GM18502 (cell line): ENCODE measurements around the gene SYT3.

ENCODE experiments used
- ATAC-seq: cut with Tn5 transposase; IDR thresholded peaks from one replicate; pipeline ENCODE4 v1.9.1; 2021; ENCODE audit warnings: mild to moderate bottlenecking; ENCODE audit not compliant: unreplicated experiment, poor library complexity

The SYT3 gene, protein sequence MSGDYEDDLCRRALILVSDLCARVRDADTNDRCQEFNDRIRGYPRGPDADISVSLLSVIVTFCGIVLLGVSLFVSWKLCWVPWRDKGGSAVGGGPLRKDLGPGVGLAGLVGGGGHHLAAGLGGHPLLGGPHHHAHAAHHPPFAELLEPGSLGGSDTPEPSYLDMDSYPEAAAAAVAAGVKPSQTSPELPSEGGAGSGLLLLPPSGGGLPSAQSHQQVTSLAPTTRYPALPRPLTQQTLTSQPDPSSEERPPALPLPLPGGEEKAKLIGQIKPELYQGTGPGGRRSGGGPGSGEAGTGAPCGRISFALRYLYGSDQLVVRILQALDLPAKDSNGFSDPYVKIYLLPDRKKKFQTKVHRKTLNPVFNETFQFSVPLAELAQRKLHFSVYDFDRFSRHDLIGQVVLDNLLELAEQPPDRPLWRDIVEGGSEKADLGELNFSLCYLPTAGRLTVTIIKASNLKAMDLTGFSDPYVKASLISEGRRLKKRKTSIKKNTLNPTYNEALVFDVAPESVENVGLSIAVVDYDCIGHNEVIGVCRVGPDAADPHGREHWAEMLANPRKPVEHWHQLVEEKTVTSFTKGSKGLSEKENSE

DNA sequence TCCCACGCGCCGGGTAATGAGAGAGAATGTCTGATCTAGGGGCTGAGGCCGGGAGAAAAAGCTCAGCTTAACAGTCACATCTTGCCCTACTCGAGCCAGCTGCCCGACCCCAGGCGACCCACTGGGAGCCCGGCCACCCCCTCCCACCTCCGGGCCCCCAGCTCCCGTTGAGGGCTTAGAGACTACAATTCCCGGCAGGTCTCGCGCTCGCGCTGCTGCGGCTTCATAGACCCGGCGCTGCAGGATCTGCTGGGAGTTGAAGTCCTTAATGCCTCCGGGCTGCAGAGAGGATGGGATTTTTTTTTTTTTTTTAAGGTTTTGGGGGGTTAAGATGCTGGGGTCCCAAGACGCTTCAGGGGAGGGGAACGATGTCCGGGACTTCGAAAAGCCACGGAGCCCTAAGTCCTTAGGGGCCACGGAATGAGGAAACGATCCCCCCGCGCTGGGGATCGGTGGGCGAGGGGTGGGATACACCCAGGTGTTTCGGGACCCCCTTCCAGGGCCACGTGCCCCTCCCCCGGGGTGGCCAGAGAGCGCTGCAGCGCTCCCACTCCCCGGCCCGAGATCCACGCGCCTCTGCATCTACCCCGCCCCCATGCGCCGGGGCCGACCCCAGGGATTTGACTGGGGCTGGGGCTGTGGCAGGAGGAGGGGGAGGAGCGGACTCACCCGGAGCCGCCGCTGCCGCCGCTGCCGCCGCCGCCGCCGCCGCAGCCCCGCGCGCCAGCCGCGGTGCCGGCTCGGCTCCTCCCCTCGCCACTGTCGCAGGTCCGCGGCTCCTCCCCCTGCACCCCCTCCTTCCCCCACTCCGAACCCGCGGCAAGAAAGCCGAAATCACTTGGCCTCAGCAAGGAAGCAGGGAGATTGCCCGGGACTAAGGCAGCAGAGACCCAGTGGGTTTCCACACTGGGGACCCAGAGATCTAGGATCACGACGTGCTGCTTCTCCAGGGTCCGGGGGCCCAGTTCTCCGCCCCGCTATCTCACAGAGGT is at the start of gene SYT3:
Gene SYT3 (minus strand): TSS at position 761 of the 992 bp plus-strand sequence. CDS start 2,470 bp downstream, outside the sequence.
- ATAC-seq, result no peak

DNA sequence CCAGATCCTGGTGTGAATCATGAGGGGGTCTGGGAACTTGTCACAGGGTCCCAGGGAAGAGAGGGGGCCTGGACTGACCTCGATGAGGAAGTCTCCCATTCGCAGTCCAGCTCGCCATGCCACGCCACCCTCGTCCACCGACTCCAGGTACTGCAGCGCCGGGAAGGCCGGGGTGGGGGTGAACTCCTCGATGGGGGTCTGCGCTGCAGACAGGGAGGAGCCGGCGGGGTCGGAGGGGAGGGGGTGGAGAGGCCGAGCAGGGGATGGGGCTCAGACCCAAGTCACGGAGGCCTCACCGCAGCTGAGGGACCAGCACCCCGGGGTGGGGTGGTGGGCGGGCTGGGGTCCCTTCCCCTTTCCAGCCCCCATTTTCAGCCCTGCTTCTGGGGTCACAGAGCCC is 49.1 kb upstream of the SYT3 start:
- ATAC-seq, result no peak

DNA sequence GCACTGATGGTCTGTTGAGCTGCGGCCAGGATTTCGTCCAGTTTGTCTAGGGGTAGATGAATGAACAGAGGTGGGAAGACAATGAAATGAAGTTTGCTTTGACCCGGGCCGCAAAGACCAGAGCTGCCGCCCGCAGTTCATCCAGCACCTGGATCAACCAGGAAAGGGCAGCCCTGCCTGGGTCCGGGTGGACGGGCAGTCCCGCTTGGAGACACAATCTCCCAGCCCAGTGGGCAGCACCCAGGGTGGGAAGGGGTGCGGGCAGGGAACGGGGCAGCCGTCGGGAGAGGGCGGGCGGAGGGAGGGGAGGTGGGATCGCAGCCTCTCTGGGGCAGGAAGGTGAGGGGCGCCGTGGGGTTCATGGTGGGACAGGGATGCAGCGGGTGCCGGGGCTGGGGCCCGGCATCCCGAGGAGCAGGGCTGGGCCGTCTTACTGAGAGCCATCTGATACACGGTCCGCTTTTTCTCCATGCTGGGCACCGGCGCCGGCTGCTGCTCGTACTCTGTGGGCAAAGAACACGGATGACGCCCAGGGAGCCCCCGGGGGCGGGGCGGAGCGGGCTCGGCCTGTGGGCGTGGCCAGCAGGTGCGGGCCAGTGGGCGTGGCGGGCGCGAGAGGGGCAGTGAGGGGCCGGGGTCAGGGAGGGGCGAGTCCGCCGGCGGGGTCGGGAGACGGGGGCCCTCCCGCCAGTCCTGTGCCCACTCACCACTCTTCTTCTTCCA is 46.8 kb upstream of the SYT3 start:
- ATAC-seq, result no peak

DNA sequence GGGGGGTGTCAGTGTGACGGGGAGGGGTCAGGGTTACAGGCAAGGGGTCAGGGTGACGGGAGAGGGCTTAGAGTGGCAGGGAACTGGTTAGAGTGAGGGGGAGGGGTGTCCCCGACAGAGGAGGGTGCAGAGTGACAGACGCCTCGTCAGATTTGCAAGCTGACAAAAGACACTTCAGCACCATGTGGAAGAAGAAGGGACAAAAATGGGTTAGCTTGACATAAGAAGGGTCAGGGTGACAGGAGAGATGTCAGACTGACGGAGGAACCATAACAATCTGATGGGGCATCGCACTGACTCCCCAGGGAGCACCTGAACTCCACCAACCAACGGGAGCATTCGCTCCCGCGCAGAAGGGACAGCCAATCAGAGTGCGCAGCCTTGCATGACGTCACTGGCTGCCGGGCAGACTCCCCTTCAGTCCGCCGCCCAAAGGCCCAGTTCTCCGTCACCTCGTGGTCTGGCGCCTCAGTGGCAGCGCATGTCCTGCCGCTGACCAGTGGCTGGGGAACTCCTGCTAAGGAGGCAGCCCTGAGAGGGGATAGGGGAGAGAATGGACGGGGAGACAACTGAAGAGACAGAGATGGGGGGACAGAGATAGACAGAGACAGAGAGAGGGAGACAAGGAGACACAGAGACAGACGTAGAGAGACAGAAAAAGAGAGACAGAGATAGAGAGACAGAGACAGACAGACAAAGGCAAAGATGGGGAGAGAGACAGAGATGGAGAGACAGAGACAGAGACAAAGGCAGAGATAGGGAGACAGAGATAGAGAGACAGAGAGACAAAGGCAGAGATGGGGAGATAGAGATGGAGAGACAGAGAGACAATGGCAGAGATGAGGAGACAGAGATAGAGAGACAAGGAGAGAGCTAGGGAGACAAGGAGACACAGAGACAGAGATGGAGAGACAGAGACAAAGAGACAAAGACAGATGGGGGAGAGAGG is 39.8 kb upstream of the SYT3 start:
- peak; percentile 83 for ATAC-seq

DNA sequence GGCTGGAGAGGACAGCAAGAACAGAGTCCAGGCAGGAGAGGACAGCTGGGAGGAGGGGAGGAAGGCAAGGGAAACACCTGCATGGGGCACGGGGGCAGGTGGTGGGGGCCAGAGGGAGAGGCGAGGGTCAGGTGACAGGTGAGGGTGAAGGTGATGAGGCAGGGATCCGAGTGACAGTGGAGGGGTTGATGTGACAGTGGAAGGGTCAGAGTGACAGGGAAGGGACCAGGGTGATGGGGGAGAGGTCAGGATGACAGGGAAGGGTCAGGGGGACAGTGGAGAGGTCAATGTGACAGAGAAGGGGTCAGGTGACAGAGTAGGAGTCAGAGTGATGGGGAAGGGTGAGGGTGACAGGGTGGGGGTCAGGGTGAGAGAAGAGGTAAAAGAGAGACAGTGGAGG is 38.6 kb upstream of the SYT3 start:
- no peak for ATAC-seq

DNA sequence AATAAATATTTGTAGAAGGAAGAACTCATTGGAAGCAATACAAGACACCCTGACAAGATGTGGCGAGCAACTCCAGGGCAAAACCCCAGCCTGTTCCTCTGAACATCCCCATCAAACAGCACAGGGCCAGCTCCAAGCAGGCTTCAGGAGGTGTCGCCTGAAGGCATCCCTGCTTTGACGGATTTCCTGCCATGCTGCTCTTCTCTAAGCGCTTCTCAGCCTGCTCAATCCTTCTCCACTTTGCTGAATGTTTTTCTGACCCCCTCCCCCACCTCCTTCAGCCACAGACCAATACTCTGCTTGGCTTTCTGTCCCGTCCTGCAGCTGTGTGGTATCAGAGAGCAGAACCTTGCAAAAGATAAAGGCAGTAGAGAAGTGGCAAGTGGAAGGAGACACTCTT is 38.0 kb upstream of the SYT3 start:
- ATAC-seq, result no peak

DNA sequence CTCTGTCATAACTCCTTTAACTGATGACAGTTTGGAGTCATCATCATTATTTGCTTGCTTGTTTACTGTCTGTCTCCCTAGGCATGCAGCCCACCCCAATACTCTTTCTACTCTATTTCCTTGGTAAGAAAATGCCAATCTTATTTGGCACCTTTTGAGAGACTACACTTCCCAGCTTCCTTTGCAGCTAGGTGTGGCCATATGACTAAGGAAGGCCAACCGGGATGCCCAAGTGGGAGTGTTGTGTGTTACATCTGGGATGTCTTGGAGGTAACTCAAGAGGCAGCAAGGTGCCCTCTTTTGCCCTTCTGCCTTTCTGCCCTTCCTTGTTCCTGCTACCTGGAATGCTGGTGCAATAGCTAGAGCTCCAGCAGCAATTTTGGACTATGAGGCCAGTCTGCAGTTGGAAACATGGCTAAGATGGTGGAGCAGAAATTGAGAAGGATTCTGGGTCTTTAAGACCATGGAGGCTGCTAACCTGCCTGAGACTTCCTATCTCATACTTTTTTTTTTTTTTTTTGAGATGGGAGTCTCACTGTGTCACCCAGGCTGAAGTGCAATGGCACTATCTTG is 37.0 kb upstream of the SYT3 start:
- ATAC-seq, result no peak

DNA sequence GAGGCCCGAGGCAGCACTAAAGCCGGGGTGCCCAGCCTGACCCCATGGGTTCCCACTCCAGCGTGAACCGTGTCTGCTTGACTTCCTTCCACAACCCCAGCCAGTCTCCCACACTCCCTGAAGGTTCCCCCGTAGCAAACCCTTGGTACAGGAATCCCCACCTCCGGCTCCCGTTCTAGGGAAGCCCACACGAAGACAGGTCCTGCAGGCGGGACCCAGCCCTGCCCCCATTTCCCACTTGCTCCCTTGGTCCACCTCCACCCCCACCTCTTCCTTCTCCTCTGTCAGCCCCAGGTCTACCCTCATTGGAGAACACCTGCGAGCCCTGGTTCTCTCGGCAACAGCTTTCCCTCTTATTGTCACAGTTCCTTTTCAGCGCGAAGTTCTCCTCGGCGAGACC is 33.4 kb upstream of the SYT3 start:
- ATAC-seq, result no peak

DNA sequence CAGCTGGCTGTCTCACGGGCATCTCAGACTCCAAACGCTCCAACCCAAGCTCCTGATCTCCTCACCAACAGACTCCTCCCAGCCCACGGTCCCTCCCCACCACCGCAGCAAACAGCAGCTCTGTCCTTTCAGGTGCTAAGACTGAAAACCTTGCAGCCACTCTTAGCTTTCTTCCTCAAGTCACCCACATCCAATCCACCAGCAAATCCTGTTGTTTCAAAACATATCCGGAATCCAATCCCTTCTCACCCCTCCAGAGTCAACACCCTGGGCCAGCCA is 30.4 kb upstream of the SYT3 start:
- no peak for ATAC-seq

DNA sequence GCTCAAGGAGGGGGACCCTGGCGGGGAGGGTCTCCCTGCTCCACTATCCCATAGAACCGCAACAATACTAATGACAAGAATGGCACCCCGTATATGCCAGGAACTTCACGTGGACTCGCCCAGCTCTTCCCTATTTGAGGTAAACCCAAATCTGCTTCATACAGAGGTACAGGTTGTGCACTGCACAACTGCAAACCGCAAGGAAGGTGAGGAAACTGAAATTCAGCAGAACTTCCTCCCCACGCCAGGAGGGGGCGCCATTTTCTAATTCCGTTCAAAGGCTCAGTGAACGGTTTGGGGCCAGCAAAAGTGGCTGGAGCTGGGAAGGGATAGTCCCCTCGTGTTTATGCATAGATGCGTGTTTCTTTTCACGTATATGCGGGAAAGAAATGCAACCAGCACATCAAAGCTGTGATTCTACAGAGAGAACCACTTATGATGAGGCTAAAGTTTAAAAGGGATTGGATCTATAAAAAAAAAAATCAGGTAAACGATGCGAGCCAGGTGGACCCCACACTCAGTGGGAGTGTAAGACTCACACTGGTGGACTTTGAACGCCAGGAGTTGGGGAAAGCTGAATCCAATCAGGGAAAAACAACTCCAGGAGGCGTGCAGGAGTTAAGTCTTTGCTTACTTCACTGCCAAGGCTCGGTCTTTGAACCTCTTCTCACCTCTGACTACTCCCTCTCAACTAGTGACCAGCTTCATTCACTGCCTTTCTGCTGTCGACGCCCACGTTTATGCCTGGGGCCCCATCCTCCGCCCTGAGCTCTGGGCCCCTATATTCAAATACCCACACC is 29.8 kb upstream of the SYT3 start:
- ATAC-seq, result no peak

DNA sequence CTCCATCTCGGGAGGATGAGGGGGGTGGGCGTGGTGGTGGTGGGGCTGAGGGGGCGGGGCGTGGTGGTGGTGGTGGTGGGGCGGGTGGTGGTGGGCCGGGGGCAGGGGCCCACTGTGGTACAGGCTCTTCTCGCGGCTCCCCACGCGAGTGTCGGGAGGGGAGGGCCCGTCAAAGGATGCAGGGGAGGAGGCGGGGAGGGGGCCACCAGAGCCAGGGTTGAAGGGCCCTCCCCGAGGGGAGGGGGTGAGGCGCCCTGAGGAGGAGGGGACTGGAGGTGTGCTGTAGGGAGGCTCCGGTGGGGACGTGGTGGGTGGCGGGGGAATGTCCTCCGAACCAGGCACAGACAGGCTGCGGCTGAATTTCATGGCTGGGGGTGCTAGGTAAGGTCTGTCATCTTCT is 29.2 kb upstream of the SYT3 start:
- no peak for ATAC-seq

DNA sequence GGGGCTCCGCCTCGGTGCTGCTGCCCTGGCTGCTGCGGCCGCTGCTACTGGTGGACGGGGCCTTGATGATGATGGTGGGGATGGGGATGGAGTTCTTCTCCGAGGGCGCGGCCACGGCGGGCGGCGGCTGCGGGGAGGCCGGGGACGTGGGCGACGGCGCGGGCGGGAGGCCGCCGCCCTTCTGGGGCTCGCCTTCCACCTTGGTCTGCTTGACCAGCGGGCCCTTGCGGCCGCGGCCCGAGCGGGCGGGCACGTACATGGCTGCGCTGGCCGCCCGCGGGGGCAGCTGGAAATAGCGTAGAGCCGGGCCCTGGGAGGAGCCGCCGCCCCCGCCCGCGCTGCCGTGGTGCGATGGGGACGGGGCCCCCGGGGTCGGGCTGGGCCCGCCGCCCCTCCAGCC is 28.7 kb upstream of the SYT3 start:
- no peak for ATAC-seq

DNA sequence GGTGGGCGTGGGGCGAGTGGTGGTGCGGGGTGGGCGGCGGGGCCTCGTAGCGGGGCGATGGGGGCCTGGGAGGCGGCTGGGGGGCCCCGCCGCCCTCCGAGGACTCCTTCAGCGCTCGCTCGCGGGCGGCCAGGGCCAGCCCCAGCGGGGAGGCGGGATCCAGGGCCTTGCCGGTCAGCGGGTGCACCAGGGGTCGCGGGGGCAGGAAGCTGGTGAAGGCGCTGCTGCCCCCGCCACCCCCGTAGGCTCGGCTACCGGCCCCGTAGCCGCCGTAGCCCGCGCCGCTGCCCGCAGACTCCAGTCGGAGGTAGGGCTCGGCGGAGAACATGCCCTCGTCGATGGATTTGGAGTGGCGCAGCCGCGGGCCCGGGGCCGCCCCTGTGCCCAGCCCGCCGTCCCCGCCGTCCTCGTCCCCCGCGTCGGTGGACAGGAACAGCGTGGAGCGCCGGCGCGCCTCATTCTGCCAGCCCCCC is 28.1 kb upstream of the SYT3 start:
- ATAC-seq, result no peak

DNA sequence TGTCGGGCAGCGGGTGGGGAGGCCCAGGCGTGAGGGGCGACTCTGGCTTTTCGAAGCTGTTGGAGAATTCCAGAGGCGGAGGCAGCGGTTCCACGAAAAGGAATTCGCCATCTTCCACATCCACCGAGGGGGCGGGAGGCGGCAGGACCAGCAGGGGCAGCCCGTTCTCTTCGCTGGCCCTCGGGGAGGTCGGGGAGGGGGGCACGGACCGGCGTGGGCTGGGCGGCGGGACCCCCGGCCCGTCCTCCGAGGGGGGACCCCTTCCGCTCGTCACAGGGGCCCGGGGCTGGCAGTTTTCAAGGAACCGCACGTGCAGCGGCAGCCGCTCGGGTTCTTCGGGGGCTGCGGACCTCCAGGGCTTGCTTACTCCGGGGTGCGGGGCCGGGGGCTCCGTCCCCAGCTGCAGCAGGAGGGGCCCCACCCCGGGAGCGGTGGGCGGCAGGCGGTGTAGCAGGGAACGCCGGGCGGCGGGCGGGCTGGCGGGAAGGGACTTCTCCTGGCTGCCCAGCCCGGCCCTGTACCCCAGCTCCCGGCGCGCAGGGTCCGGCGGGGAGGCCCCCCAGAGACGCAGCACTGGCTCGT is 27.6 kb upstream of the SYT3 start:
- no peak for ATAC-seq

DNA sequence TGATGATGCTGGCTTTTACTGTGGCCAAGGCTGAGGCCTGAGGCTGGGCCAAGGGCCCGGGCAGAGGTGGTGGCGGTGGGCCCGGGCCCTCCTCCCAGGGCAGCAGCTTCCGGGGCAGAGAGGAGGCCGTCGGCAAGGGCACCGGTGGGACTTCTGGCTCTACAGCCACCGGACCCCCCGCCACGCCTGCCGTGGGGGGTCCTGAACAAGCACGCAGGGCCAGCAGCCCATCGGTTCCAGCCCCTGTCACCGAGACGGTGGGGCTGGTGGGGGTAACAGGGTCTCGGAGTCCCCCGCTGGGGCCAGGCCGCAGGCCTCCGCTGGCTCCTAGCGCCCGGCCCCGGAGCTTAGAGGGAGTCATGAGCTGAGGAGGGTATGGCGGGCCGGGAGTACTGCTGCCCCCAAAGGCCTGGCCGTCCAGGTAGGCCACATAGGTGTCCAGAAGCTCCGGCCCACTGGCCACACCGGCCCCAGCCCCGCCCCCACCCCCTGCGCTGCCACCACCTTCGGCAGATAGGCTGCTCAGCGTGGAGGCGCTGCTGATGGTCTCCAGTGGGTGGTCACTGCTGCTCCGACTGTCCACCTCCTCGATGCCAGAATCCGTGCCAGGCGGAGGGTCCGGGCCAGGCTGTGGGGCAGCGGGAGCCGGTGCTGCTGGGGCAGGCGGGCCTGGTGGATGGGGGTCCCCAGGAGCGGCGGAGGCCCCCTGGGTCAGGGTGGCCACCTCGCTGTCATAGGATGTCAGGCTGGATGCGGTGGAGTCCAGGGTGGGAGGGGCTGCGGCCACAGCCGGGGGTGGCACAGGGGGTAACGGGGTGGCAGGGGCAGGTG is 26.9 kb upstream of the SYT3 start:
- no peak for ATAC-seq

DNA sequence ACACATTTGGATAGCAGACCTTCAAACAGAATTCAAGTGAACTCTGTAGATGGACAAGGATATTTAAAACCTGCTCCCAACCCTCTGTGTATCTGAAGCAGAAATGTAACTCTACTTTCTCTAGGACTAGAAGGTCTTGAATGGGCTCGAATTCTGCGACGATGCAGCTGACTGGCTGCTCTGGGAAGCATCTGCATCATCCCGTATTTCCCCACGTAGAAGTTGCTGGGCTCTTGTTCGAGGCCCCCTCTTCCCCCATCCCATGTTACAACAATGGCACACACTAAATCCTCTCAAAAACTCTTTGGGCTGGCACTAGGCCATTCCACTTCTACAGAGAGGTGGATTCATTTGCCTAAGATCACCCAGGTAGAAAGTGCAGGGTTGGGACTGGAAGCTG is 24.5 kb upstream of the SYT3 start:
- ATAC-seq, result no peak

DNA sequence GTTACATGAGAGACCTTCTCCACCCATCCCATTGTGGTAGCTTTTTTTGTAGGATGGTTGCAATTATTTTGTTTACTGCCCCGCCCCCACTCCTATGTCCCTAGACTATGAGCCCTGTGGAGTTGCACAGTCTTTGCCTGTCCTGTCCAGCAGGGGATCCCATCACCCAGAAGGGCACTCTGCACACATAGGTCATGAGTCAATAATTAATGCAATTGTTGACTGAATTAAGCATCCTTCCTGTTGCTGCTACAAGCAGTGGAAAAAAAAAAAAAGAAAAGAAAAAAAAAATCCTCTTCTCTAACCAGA is 23.8 kb upstream of the SYT3 start:
- no peak for ATAC-seq
